Choroid plexus epithelial cell (primary cell): ENCODE data around the gene ENOSF1.

Experiments
- DNase-seq: peaks from one replicate; pipeline ENCODE4 v3.0.0-alpha.2; 2010; ENCODE audit warnings: low read depth
- H3K4me3 ChIP-seq: 2 replicates; pipeline ENCODE4 v1.5.1; 2011; ENCODE audit warnings: low read depth, mild to moderate bottlenecking, control low read depth, low read length, moderate library complexity
- TF ChIP-seq, protein P1 (sequence below): conservative IDR thresholded peaks from 2 replicates; pipeline ENCODE4 v1.5.1; 2011; ENCODE audit warnings: low read depth, mild to moderate bottlenecking, control low read depth, inconsistent platforms, low read length, moderate library complexity

ENOSF1 gene

DNA sequence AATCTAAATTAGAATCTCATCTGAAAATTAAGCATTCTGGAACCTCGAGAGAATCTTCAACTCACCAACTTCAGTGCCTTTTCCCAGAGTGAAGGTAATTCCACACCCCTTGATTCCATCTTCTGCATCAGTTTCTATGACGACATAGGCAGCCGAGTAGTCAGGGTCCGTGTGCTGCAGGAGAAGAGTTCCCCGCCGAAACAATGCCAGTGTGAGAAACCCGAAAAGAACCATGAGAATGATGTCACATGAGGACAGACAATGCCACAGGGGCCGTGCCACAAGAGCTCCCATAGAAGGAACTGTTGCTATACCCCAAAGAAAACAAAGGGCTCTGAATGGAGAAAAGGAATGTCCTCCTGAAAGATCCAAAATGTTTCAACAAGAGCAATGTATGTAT is 6.0 kb downstream of the ENOSF1 start:
- no peak for DNase-seq
- H3K4me3 ChIP-seq = no peak overlapping the region
- TF ChIP-seq, protein P1, sequence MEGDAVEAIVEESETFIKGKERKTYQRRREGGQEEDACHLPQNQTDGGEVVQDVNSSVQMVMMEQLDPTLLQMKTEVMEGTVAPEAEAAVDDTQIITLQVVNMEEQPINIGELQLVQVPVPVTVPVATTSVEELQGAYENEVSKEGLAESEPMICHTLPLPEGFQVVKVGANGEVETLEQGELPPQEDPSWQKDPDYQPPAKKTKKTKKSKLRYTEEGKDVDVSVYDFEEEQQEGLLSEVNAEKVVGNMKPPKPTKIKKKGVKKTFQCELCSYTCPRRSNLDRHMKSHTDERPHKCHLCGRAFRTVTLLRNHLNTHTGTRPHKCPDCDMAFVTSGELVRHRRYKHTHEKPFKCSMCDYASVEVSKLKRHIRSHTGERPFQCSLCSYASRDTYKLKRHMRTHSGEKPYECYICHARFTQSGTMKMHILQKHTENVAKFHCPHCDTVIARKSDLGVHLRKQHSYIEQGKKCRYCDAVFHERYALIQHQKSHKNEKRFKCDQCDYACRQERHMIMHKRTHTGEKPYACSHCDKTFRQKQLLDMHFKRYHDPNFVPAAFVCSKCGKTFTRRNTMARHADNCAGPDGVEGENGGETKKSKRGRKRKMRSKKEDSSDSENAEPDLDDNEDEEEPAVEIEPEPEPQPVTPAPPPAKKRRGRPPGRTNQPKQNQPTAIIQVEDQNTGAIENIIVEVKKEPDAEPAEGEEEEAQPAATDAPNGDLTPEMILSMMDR = no peak

DNA sequence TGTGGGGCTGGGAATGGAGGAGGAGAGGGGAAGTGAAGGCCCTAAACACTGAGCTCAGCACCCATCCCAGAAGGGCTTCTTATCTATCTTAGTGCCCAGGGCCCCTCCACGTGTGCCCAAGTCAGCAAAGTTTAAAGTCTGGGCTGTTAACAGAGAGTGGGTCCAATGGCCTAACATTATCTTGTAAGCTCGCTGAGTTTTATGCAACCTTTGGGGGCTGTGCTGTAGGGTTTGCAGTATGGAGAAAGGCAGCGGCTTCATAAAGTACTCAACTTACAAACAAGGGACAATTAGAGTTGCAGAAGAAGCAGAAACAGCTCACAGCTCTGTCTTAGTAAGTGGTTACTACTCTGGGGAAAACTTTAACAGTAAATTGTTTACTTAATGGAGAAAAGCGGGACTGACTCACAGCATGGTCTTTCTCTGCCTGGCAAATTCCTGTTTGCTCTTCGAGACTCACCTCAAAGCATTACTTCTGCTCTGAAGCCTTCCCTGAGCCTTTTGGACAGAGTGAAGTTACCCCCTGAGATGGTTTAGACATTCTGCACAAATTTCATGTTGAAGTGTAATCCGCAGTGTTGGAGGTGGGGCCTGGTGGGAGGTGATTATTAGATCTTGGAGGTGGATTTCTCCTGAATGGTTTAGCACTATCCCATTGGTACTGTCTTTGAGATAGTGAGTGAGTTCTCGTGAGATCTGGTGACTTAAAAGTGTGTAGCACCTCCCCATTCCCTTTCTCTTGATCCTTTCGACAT is 9.0 kb downstream of the ENOSF1 start:
- TF ChIP-seq, protein P1 = no peak
- H3K4me3 ChIP-seq = no peak overlapping the region
- peak; percentile 76 for DNase-seq

DNA sequence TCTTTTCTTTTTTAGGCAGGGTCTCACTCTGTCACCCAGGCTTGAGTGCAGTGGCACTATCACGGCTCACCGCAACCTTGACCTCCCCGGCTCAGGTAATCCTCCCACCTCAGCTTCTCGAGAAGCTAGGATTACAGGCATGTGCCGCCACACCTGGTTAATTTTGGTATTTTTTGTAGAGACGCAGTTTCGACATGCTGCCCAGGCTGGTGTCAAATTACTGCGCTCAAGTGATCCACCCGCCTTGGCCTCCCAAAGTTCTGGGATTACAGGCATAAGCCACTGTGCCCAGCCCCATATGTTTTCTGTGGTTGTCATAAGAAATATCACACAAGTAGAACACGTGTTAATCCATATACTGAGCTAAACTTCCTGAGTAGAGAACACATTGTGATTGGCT is 14.6 kb downstream of the ENOSF1 start:
- H3K4me3 ChIP-seq = no peak overlapping the region
- TF ChIP-seq, protein P1 = no peak
- no peak for DNase-seq

GRCh38 chr18:697012-697411 is 15.4 kb downstream of the ENOSF1 start:
- TF ChIP-seq, protein P1 = no peak
- H3K4me3 ChIP-seq = no peak overlapping the region
- no peak for DNase-seq

DNA sequence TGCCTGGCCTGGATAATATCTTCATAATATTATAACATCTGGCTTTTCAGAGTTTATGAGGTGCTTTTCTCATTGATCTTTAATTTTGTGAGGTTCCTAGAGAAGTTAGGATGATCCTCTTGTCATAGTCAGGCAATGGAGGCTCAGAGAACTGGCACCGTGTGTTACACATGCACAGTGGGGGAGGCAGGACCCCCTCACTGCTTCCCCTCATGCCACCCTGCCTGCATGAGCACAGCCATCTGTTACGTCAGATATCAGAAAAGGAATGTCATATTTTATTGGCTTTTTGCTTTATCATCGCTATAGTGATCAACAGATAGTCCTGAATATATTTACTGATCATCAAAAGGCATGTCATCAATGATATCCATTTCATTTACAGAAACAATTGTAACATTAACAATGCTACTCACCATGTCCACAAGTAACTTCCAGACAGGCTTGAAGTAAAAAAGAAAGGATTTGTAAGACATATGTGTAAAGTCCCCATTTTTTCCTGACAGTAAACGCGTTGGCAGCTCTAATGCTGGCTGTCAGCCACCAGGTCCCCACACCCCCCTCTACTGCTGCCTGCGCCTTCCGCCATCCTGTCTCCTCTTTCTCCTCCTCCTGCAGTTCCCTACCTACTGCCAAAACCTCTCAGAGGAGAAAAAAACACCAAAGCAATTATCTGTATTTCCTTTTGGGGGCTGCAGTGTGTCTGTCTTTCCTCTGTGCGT is 18.8 kb downstream of the ENOSF1 start:
- H3K4me3 ChIP-seq = no peak overlapping the region
- no peak for DNase-seq
- TF ChIP-seq, protein P1 = no peak

DNA sequence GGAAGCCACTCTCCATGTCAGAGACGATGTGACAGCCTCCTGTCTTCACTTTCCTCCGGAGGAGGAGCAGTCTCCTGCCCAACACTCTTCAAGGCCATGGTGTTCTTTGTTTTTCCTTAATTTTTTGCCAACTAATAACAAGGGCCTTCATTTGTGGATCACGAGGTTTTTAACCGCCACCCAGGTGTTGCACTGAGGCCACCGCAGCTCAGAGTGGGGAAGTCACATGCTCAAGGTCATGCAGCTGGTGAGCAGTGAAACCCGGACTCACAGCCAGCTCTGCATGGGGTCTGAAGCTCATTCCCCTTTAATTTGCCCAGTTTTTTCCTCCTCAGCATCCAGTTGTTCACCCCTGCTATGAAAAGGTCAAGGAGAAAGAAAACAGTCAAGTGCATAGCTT is 19.6 kb downstream of the ENOSF1 start:
- no peak overlapping the region for H3K4me3 ChIP-seq
- TF ChIP-seq, protein P1 = no peak
- peak; percentile 67 for DNase-seq
